AG04450 (cell line): ENCODE results near the gene FXYD3. TPM values are rescaled to one million over a fixed set of nuclear protein-coding genes. Genes with fewer than 3 reads are reported as not detected.
"Not testable (repeated sequence)": the region's sequence is repeated elsewhere in the genome, so short reads cannot be mapped to it uniquely, and the experiment has no call there.

Experiments
- CTCF ChIA-PET: fragments of 300-600, 350-600 bp; formaldehyde crosslinking; extraction: SDS; loops from one replicate; lab custom pipeline; 2022; ENCODE audit warnings: antibody characterized with exemption, inconsistent platforms; lab: Charles Lee
- POLR2A ChIA-PET: fragments of 350-600 bp; formaldehyde crosslinking; extraction: SDS; loops from one replicate; lab custom pipeline; 2021; ENCODE audit warnings: antibody characterized with exemption, inconsistent platforms; lab: Yijun Ruan, JAX
- DNase-seq: peaks from one replicate; pipeline ENCODE4 v3.0.0-alpha.2; 2011; ENCODE audit warnings: low read depth, low spot score
- H3K27ac ChIP-seq: one replicate; pipeline ENCODE4 v1.5.1; 2012; ENCODE audit warnings: low read depth, low read length, control low read depth
- H3K27me3 ChIP-seq: one replicate; pipeline ENCODE4 v1.6.0; 2012; ENCODE audit warnings: low read length; ENCODE audit not compliant: control insufficient read depth, insufficient read depth
- H3K4me3 ChIP-seq: 2 replicates; pipeline ENCODE4 v1.5.1; 2011; ENCODE audit warnings: mild to moderate bottlenecking, low read depth, low read length, control low read depth
- H3K9me3 ChIP-seq: 2 replicates; pipeline ENCODE4 v1.5.1; 2012; ENCODE audit warnings: low read length; ENCODE audit not compliant: control insufficient read depth, insufficient read depth
- CTCF ChIP-seq: IDR thresholded peaks from 2 replicates; pipeline ENCODE4 v1.5.1; 2011; ENCODE audit warnings: low read depth, low read length, control low read depth, inconsistent platforms
- polyA plus RNA-seq: library from polyadenylated mRNA; depleted of rRNA; stranded (reverse); fragments of >200 nt; gene quantifications from 2 replicates; pipeline ENCODE4 v1.2.3, GENCODE V29; 2011

FXYD3 gene
- polyA plus RNA-seq, 1 experiment, result not detected

GRCh38 chr19:35126624-35126959, 11.0 kb downstream of the FXYD3 start:
- POLR2A ChIA-PET, result no interaction called here
- CTCF ChIA-PET, result interaction anchor here (1.3 to 6.3 kb wide), 2 partner anchors 9 to 12 kb away, joined by 4 to 44 read pairs; partner anchors contain the start of gene LGI4
- Histone ChIP-seq H3K4me3 (no peak overlapping the region), H3K27ac (no peak overlapping the region), H3K27me3 (peaks cover 26% of the 10 kb centered on the region), H3K9me3 (no peaks in the 10 kb centered on the region; the same call in 1 of the 2 replicates)
- DNase-seq, result no peak
- no peak for TF ChIP-seq CTCF

- no peak overlapping the region for H3K27ac ChIP-seq
- H3K9me3 ChIP-seq, result no peaks in the 10 kb centered on the region; the same call in 1 of the 2 replicates
- POLR2A ChIA-PET, result no interaction called here
- CTCF ChIA-PET, result interaction anchor here (0.8 to 1.3 kb wide), 2 partner anchors 8 to 60 kb away, joined by 3 read pairs; no protein-coding TSS in a partner anchor
- peaks cover 26% of the 10 kb centered on the region for H3K27me3 ChIP-seq
- no peak overlapping the region for H3K4me3 ChIP-seq
- TF ChIP-seq CTCF, result no peak
- DNase-seq, result no peak
Measured at GRCh38 chr19:35127871-35128270, 12.2 kb downstream of the FXYD3 start.

GRCh38 chr19:35128398-35129057, 12.9 kb downstream of the FXYD3 start:
- no peak for TF ChIP-seq CTCF
- H3K9me3 ChIP-seq, result no peaks in the 10 kb centered on the region; the same call in 1 of the 2 replicates
- peaks cover 26% of the 10 kb centered on the region for H3K27me3 ChIP-seq
- ChIA-PET CTCF (interaction anchor here (1.3 kb wide), 1 partner anchor 61 kb away, joined by 3 read pairs; no protein-coding TSS in a partner anchor), POLR2A (no interaction called here)
- no peak overlapping the region for H3K27ac ChIP-seq
- DNase-seq, result no peak
- H3K4me3 ChIP-seq, result no peak overlapping the region

GRCh38 chr19:35129724-35130274, 14.2 kb downstream of the FXYD3 start:
- H3K4me3 ChIP-seq, H3K9me3 ChIP-seq, POLR2A ChIA-PET, DNase-seq, H3K27ac ChIP-seq: not testable (repeated sequence)
- H3K27me3 ChIP-seq, result peaks cover 30% of the 10 kb centered on the region
- CTCF ChIA-PET, result interaction anchor here (0.7 kb wide), 1 partner anchor 63 kb away, joined by 3 read pairs; no protein-coding TSS in a partner anchor

GRCh38 chr19:35130761-35131720, 15.4 kb downstream of the FXYD3 start:
- Histone ChIP-seq H3K9me3 (no peaks in the 10 kb centered on the region; the same call in 1 of the 2 replicates), H3K27ac (no peak overlapping the region), H3K27me3 (peaks cover 30% of the 10 kb centered on the region), H3K4me3 (no peak overlapping the region)
- TF ChIP-seq CTCF, result no peak
- POLR2A ChIA-PET, result no interaction called here
- CTCF ChIA-PET, result interaction anchor here (0.7 kb wide), 1 partner anchor 65 kb away, joined by 3 read pairs; no protein-coding TSS in a partner anchor
- no peak for DNase-seq
